Stimulated activated CD4-positive, alpha-beta T cell treated with anti-CD3 and anti-CD28 coated beads, Interleukin-15, amount 100 ng/mL, for 24 hours (primary cell): Measurements from ENCODE around the gene TSC22D2.
"Not testable (repeated sequence)": the region's sequence is repeated elsewhere in the genome, so short reads cannot be mapped to it uniquely, and the experiment has no call there.

Source experiments
- DNase-seq: peaks from one replicate; pipeline ENCODE4 v3.0.0-alpha.2; 2020

TSC22D2 gene

DNA sequence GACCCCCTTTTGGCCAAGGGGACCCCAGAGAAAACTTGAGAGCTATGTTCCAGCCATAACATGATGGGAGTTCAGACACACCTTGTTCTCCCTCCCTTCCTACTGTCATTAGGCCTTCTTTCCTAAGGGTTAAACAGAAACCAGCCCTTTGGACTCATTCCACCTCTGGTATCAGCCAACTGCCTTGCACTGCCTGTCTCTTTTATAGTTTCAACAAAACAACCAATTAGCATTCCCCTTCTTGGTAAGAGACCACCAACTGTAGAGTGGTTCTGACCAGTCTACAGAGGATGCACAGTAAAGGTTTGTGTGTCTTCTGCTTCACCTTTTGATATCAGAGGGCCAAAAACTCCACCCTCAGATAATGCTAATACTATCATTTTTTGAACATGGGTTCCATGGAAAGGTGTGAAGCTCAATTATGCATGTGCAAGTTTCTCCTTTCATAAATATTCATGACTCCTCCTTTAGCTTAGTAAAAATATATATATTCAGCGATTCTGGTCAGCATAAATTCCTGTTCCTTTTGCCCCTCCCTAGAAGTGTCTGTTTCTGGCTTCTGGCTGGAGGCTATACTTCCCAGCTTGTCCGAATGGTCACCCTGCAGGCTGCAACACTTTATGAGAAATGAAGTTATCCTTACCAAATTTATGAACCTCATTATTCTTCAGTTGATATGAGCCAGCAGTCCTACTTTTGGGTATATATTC lies 82.3 kb downstream of the TSC22D2 start:
- DNase-seq, result no peak

DNA sequence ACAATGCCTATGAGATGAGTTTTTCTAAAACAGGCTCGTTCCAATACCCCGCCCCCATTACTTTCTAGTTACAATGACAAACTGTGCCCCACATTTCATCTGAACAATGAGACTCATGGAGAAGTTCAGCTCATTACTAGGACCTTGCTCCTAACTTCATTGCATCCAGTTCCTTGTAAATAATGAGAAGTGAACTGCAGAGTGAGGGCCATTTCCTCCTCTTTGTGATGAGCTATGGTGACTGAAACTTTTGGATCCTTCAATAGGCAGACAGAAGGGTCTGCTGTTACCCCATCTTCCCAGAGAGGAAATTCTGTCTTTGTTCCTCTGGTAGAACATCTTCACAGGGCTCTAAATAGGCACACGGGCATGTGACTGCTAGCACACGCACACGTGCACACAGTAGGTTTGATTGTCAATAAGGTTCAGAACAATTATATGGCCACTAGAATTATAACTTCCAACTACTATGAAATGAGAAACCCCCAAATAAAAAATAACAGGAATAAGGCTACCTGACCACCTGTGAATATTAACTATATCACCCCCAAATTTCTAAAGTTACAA lies 86.4 kb downstream of the TSC22D2 start:
- DNase-seq, result no peak

DNA sequence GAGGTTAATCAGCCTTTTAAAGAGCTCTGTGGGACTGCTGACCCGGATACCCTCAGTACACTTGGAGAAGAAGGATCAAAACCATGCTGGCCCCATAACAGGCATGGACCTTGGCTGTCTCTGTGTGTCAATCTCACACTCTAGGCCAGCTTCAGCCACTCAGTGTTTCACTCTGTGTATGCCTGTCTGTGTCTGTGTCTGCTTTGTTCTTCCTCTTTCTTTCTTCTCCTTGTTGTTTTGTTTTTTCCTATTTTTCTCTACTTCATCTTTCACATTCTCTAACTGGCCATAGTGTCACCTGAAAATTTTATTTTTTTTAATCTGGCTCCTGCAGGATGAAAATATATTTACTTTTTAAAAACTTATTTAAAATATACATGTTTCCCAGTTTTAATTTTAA lies 87.1 kb downstream of the TSC22D2 start:
- no peak for DNase-seq

DNA sequence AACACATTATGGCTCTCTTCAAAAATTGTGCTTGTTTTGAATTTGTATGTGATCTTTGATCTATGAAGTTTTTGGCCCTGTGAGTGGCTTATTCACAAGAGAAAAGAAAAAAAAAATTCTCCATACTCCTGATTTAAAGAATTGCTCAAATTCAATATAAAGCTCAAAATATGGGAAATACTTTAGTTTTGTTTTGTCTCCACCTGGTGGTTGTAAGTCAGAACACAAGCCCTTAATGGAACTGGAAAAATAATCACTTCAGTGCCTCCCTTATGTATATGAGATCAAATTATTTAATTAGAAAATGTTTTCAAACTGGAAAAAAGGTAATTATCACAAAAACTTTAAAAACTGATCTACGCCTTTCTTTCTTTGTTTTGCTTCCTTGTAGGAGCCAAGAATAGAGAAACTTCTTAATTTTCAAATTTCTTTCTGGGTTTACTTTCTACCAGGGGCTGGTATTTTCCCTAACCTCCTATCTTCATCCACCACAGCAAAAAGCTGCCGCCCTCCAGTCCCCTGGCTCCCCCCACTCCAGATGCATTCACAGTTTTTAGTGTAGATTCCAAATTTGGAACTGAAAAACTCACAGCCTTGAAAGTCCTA lies 87.6 kb downstream of the TSC22D2 start:
- DNase-seq, result no peak

DNA sequence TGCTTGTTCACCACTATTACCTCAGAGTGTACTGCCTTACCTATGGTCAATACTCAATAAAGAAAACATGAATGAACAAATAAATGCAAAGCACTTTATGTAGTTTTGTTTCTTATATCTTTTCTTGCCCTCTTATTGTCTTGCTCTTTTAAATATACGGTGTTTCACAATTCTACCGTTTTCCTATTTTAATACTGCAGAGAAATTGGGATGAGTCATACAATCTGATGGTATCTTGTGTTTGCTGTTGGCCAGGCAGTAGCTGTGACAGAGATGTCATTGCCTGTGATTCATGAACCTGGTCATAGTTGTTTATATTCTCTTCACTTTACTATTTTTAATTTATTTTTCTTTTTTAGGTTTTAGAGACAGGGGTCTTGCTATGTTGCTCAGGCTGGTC lies 89.9 kb downstream of the TSC22D2 start:
- no peak for DNase-seq

DNA sequence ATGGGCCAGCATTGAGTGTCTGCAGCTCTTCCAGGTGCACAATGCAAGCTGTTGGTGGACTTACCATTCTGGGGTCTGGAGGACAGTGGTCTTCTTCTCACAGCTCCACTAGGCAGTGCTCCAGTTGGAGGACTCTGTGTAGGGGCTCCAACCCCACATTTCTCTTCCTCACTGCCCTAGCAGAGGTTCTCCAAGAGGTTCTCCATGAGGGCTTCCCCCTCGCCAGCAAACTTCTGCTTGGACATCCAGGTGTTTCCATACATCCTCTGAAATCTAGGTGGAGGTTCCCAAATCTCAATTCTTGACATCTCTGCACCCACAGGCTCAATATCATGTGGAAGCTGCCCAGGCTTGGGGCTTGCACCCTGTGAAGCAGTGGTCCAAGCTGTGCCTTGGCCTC lies 92.9 kb downstream of the TSC22D2 start:
- DNase-seq, result not testable (repeated sequence)

DNA sequence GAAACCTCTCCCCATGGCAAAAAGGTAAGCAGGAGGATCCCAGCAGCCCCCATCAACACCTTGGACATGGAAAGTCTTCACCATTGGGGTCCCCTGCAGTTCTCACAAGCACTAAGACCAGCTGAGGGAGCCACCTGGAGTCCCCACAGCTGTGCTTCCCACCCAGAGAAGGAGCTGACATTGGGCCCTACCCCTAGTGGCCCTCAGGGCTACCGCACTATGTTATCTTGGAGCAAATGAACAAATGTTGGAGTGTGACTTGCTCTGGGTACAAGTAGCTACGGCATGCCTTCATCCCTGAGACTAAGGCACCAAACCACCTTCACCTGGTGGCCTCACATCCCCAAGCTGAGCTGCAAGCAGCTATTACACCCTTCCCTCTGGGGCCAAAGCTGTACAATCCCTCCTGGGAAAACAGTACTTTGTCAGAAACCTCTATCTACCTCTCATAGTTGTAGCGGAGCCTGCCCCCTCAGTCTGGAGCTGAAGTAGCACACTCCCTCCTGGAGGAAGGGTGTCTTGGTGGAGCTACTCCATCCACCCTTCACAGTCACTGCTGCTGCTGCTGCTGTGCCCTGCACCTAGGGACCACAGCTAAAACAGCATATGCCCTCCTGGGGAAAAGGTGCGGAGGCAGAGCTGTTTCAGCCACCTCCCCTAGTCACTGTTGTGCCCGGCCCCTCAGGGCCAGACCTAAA lies 95.5 kb downstream of the TSC22D2 start:
- no peak for DNase-seq

DNA sequence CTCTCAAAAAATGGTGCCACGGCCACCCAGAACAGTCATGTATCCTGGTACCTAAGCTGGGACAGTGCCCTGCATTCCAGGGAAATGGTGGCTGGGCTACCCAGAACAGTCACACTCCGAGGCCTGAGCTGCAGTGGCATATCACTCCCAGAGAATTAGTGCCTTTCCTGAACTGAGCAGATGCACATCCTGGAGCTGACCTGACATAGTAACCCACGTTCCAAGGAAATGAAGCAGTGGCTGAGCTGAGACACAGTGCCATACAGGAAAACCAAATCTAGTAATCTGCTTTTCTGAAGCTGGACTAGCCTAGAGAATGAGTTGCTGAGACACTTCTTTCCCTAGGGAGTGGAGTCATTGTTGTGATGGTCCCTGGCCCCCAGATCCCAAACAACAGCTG lies 96.4 kb downstream of the TSC22D2 start:
- DNase-seq, result no peak

DNA sequence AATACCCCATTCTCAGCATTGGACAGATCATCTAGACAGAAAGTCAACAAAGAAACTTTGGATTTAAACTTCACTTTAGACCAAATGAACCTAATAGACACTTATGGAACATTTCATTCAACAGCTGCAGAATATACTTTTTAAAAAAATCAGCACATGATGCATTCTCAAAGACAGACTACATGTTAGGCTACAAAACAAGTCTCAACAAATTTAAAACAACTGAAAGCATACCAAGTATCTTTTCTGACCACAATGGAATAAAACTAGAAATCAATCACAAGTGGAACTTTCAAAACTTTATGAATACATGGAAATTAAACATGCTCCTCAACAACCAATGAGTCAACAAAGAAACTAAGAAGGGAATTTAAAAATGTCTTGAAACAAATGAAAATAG lies 100.3 kb downstream of the TSC22D2 start:
- no peak for DNase-seq

DNA sequence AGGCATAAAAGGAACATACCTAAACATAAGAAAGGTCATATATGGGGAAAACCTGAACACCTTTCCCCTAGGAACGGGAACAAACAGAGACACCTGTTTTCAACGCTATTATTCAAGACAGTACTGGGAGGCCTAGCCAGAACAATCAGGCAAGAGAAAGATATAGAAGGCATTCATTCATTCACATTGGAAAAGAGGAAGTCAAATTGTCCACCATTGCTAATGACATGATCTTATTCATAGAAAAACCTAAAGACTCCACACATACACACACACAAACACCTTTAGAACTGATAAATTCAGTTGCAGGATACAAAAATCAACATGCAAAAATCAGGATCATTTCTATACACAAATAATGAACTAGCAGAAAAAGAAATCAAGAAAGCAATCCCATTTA lies 101.7 kb downstream of the TSC22D2 start:
- no peak for DNase-seq

DNA sequence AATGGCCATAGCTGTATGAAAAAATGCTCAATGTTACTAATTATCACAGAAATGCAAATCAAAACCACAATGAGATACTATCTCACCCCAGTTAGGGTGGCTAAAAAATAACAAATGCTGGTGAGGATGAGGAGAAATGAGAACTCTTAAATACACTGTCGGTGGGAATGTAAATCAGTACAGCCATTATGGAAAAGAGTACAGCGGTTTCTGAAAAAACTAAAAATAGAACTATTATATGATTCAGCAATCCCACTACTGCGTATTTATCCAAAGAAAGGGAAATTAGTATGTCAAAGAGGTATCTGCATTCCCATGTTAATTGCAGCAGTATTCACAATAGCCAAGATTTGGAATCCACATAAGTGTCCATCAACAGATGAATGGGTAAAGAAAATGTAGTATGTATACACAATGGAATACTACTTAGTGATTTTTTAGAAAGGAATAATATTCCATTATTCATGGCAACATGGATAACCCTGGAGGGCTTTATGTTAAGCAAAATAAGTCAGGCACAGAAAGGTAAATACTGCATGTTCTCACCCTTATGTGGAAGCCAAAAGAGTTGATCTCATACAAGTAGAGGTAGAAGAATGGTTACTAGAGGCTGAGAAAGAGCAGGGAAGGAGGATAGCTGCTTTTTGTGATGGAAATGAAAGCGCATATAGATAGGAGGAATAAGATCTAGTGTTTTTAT lies 103.2 kb downstream of the TSC22D2 start:
- no peak for DNase-seq

DNA sequence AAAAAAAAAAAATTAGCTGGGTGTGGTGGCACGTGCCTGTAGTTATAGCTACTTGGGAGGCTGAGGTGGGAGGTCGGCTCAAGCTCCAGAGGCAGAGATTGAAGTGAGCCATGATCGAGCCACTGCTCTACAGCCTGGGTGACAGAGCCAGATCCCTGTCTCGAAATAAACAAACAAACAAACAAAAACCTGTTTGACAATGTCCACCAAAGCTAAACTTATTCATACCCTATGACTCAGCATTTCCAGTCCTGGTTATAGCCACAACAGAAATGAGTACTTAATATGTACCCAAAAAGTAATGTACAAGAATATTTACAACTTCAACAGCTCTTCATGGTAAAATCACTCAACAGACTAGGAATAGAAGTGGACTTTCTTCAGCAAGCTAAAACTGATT lies 107.1 kb downstream of the TSC22D2 start:
- no peak for DNase-seq
